Suprapubic skin (tissue), 4 donors: ENCODE data around the gene P2RY2. TPM values are rescaled to one million over a fixed set of nuclear protein-coding genes. Genes with fewer than 3 reads are reported as not detected.

Experiments
- DNase-seq, 2 donors: peaks; one replicate each; pipeline ENCODE4 v3.0.0-alpha.2; 2019; ENCODE audit warnings: low spot score in 2 of 2
- H3K27ac ChIP-seq: fragments of 200-600 bp; sonication (generic); one replicate; pipeline ENCODE4 v1.5.1; 2019
- H3K27me3 ChIP-seq: fragments of 200-600 bp; sonication (generic); one replicate; pipeline ENCODE4 v1.5.1; 2019
- H3K36me3 ChIP-seq: fragments of 200-600 bp; sonication (generic); one replicate; pipeline ENCODE4 v1.5.1; 2019
- H3K4me1 ChIP-seq: fragments of 200-600 bp; sonication (generic); one replicate; pipeline ENCODE4 v1.5.1; 2019
- H3K4me3 ChIP-seq: fragments of 200-600 bp; sonication (generic); one replicate; pipeline ENCODE4 v1.5.1; 2019; ENCODE audit warnings: mild to moderate bottlenecking
- H3K9me3 ChIP-seq: fragments of 200-600 bp; sonication (generic); one replicate; pipeline ENCODE4 v1.5.1; 2019
- CTCF ChIP-seq, 2 donors: fragments of 200-600 bp in 1 of 2; fragments of 450-650 bp in 1 of 2; sonication (generic) in 1 of 2; IDR thresholded peaks; one replicate each; pipeline ENCODE4 v1.5.1; 2016 to 2019; ENCODE audit warnings: antibody characterized with exemption in 2 of 2, mild to moderate bottlenecking in 1 of 2, moderate library complexity in 1 of 2
- EP300 ChIP-seq: sonication (generic); formaldehyde crosslinking; IDR thresholded peaks from one replicate; pipeline ENCODE4 v1.6.1; 2017; ENCODE audit warnings: antibody characterized with exemption
- POLR2A ChIP-seq, 2 donors: fragments of 450-650 bp; IDR thresholded peaks; one replicate each; pipeline ENCODE4 v1.6.1; 2017; ENCODE audit warnings: antibody characterized with exemption in 2 of 2, mild to moderate bottlenecking in 2 of 2, moderate library complexity in 2 of 2
- POLR2AphosphoS5 ChIP-seq, 3 donors: sonication (generic); formaldehyde crosslinking; IDR thresholded peaks; one replicate each; pipeline ENCODE4 v1.6.1; 2017; ENCODE audit warnings: antibody characterized with exemption in 3 of 3
- WGBS: methylation state at CpG from one replicate; pipeline ENCODE4 v1.1.5; 2018; 5-methylcytosine and 5-hydroxymethylcytosine counted together
- total RNA-seq, 4 donors: library from RNA; depleted of rRNA; stranded (reverse); fragments of >200 nt; gene quantifications; one replicate each; pipeline ENCODE4 v1.1.0, GENCODE V29; 2016

Gene P2RY2
- total RNA-seq, 4 donors from 2014 or later = 5.5 to 15.9 (median 12.8) TPM

GRCh38 chr11:73217810-73218105 is 323 bp upstream of the P2RY2 start:
- WGBS = 60% methylated on average over 5 of the region's 14 CpGs

GRCh38 chr11:73218830-73219215 is 742 bp downstream of the P2RY2 start:
- H3K4me1 ChIP-seq = peaks cover 36% of the 10 kb centered on the region
- WGBS = 28% methylated on average over 5 of the region's 9 CpGs
- peak overlapping the region; percentile 51 for H3K4me3 ChIP-seq
- peaks cover 2% of the 10 kb centered on the region for H3K27me3 ChIP-seq
- H3K27ac ChIP-seq = peak overlapping the region; percentile 45
- H3K9me3 ChIP-seq = no peaks in the 10 kb centered on the region
- no peak for DNase-seq
- no peaks in the 10 kb centered on the region for H3K36me3 ChIP-seq
- TF ChIP-seq CTCF (IDR thresholded peaks at IDR 0.05) = no peak
- TF ChIP-seq EP300 = no peak
- TF ChIP-seq POLR2AphosphoS5 (IDR thresholded peaks at IDR 0.05) = no peak
- no peak for TF ChIP-seq POLR2A (IDR thresholded peaks at IDR 0.05)

More at GRCh38 chr11:73217810-73218105, 323 bp upstream of the P2RY2 start:
- Histone ChIP-seq H3K4me1 (peaks cover 36% of the 10 kb centered on the region), H3K27ac (peak overlapping the region; percentile 45), H3K36me3 (no peaks in the 10 kb centered on the region), H3K9me3 (no peaks in the 10 kb centered on the region), H3K27me3 (peaks cover 2% of the 10 kb centered on the region), H3K4me3 (peak overlapping the region; percentile 51)
- TF ChIP-seq CTCF (IDR thresholded peaks at IDR 0.05) = no peak
- TF ChIP-seq POLR2A (IDR thresholded peaks at IDR 0.05) = no peak
- TF ChIP-seq POLR2AphosphoS5 (IDR thresholded peaks at IDR 0.05) = no peak
- no peak for TF ChIP-seq EP300
- DNase-seq = no peak

- Histone ChIP-seq H3K27ac (no peak overlapping the region), H3K4me3 (peak overlapping the region; percentile 51), H3K9me3 (no peaks in the 10 kb centered on the region), H3K4me1 (peaks cover 36% of the 10 kb centered on the region), H3K36me3 (no peaks in the 10 kb centered on the region), H3K27me3 (peaks cover 2% of the 10 kb centered on the region)
- TF ChIP-seq CTCF (IDR thresholded peaks at IDR 0.05) (no peak), POLR2AphosphoS5 (IDR thresholded peaks at IDR 0.05) (no peak), EP300 (no peak), POLR2A (IDR thresholded peaks at IDR 0.05) (no peak)
- DNase-seq = no peak
- 82% methylated on average over 6 of the region's 6 CpGs for WGBS
Observed at GRCh38 chr11:73219396-73220285, 1.6 kb downstream of the P2RY2 start.

GRCh38 chr11:73221451-73221850 is 3.4 kb downstream of the P2RY2 start:
- DNase-seq = no peak
- peaks cover 36% of the 10 kb centered on the region for H3K4me1 ChIP-seq
- TF ChIP-seq CTCF (IDR thresholded peaks at IDR 0.05) (no peak), POLR2A (IDR thresholded peaks at IDR 0.05) (no peak), EP300 (no peak), POLR2AphosphoS5 (IDR thresholded peaks at IDR 0.05) (no peak)
- no CpG with 5 or more reads among the region's 4 CpGs for WGBS
- H3K36me3 ChIP-seq = no peaks in the 10 kb centered on the region
- no peak overlapping the region for H3K4me3 ChIP-seq
- H3K27me3 ChIP-seq = peaks cover 2% of the 10 kb centered on the region
- H3K9me3 ChIP-seq = no peaks in the 10 kb centered on the region
- H3K27ac ChIP-seq = no peak overlapping the region

DNA sequence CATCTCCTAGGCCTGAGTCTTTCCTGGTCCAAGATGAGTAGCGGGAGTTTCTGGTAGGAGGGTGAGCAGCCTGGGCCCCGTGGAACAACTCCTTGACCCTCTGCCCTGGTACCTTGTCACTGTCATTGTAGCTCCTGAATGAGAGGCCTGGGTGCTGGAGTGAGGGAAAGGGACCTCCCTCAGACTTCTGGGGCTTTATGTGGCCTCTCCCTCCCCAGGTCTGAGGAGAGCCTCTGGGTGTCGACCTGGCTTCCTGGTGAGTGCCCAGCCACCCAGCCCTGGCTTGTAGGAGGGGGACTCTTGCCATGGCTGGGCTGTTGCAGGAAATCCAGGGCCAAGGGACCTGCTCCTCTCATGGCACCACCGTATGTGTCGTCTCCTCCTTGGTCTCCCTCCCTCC is 3.9 kb downstream of the P2RY2 start:
- no peaks in the 10 kb centered on the region for H3K9me3 ChIP-seq
- 81% methylated on average over 5 of the region's 5 CpGs for WGBS
- H3K36me3 ChIP-seq = no peaks in the 10 kb centered on the region
- H3K27ac ChIP-seq = no peak overlapping the region
- DNase-seq = peak in 1 of 2 donors; percentile 42
- H3K4me3 ChIP-seq = no peak overlapping the region
- H3K27me3 ChIP-seq = peaks cover 2% of the 10 kb centered on the region
- H3K4me1 ChIP-seq = peaks cover 36% of the 10 kb centered on the region
- TF ChIP-seq POLR2AphosphoS5 (IDR thresholded peaks at IDR 0.05) (no peak), EP300 (no peak), POLR2A (IDR thresholded peaks at IDR 0.05) (no peak), CTCF (IDR thresholded peaks at IDR 0.05) (no peak)
